Tibial nerve (tissue), 4 donors: ENCODE results near the gene USP17L15. TPM values are rescaled to one million over a fixed set of nuclear protein-coding genes. Genes with fewer than 3 reads are reported as not detected.
"Not testable (repeated sequence)": the region's sequence is repeated elsewhere in the genome, so short reads cannot be mapped to it uniquely, and the experiment has no call there.

ENCODE experiments used
- DNase-seq, 2 donors: peaks; one replicate each; pipeline ENCODE4 v3.0.0-alpha.2; 2019; ENCODE audit warnings: low spot score in 2 of 2
- H3K27ac ChIP-seq, 4 donors: fragments of 200-600 bp; sonication (generic) in 3 of 4; one replicate each; pipeline ENCODE4 v1.5.1; 2017 to 2019; ENCODE audit warnings: mild to moderate bottlenecking in 1 of 4
- H3K27me3 ChIP-seq, 2 donors: fragments of 200-600 bp; sonication (generic) in 1 of 2; one replicate each; pipeline versions ENCODE4 v1.5.1 to v1.6.0; 2017 to 2019
- H3K36me3 ChIP-seq, 3 donors: fragments of 200-600 bp; sonication (generic); one replicate each; pipeline ENCODE4 v1.5.1; 2018 to 2019
- H3K4me1 ChIP-seq, 4 donors: fragments of 200-600 bp; sonication (generic) in 3 of 4; one replicate each; pipeline ENCODE4 v1.5.1; 2017 to 2019
- H3K4me3 ChIP-seq, 4 donors: fragments of 200-600 bp; sonication (generic) in 3 of 4; one replicate each; pipeline ENCODE4 v1.5.1; 2017 to 2019; ENCODE audit warnings: mild to moderate bottlenecking in 1 of 4, moderate library complexity in 1 of 4
- H3K9me3 ChIP-seq, 4 donors: fragments of 200-600 bp; sonication (generic) in 3 of 4; one replicate each; pipeline ENCODE4 v1.5.1; 2017 to 2019
- WGBS, 2 donors: methylation state at CpG; one replicate each; pipeline ENCODE4 v1.1.5; 2018; 5-methylcytosine and 5-hydroxymethylcytosine counted together
- total RNA-seq, 4 donors: library from RNA; depleted of rRNA; stranded (reverse); fragments of >200 nt; gene quantifications; one replicate each; pipeline ENCODE4 v1.1.0, GENCODE V29; 2016

USP17L15 gene, protein sequence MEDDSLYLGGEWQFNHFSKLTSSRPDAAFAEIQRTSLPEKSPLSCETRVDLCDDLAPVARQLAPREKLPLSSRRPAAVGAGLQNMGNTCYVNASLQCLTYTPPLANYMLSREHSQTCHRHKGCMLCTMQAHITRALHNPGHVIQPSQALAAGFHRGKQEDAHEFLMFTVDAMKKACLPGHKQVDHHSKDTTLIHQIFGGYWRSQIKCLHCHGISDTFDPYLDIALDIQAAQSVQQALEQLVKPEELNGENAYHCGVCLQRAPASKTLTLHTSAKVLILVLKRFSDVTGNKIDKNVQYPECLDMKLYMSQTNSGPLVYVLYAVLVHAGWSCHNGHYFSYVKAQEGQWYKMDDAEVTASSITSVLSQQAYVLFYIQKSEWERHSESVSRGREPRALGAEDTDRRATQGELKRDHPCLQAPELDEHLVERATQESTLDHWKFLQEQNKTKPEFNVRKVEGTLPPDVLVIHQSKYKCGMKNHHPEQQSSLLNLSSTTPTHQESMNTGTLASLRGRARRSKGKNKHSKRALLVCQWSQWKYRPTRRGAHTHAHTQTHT
- not detected for total RNA-seq

DNA sequence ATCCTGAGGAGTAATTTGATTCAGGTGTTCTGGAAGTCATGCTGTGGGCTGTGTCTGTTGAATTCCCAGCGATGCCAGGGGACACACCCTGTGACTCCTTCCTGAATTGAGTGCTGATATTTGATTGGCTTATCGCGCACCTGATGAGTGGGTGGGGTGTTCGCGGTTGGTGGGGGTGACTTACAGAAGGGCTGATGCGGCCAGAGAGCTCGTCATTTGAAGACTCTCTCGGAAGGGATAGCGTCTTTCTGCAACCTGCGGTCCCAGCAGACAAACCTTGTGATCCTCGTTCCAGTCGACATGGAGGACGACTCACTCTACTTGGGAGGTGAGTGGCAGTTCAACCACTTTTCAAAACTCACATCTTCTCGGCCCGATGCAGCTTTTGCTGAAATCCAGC lies at the start of gene USP17L15:
USP17L15 (plus strand) TSS at position 301 of the 400 bp plus-strand sequence; CDS start at position 301, 0 bp downstream.
- not testable (repeated sequence) for H3K27ac ChIP-seq, DNase-seq, H3K4me1 ChIP-seq, H3K36me3 ChIP-seq, H3K27me3 ChIP-seq, H3K9me3 ChIP-seq, H3K4me3 ChIP-seq
- WGBS, 2 donors, result no CpG with 5 or more reads among the region's 15 CpGs

- H3K27ac ChIP-seq, H3K27me3 ChIP-seq, H3K36me3 ChIP-seq, DNase-seq, H3K4me1 ChIP-seq, H3K9me3 ChIP-seq, H3K4me3 ChIP-seq: not testable (repeated sequence)
- no CpG with 5 or more reads among the region's 13 CpGs for WGBS, 2 donors
Measured at GRCh38 chr4:9210357-9210756, 23.8 kb upstream of the USP17L15 start, which contains the start of gene USP17L10. Gene USP17L10, plus strand, starts transcription at chr4:9210657. Its CDS starts 0 bp downstream, at chr4:9210657.

DNA sequence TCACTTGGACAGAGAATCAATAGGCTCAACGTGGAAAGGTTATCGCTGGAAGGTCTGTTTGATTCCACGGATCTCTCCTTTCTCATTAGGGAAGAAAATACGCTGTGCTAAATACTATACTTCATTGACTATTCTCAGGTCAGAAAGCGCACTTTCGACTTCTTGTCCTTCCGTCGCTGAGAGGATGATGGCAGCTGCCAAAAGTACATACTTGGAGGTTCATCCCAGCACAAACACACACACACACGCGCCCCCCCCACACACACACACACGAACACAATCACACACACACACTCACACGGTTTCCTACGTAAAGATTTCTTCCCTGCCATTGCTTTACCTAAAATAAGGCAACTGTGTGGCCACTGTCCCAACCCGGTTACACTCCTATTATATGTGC lies 19.5 kb upstream of the USP17L15 start:
- H3K4me1 ChIP-seq, H3K9me3 ChIP-seq, H3K27me3 ChIP-seq, H3K4me3 ChIP-seq, H3K27ac ChIP-seq, H3K36me3 ChIP-seq, DNase-seq: not testable (repeated sequence)
- 78 to 80% methylated on average over 9 to 12 of the region's 14 CpGs for WGBS, 2 donors

DNA sequence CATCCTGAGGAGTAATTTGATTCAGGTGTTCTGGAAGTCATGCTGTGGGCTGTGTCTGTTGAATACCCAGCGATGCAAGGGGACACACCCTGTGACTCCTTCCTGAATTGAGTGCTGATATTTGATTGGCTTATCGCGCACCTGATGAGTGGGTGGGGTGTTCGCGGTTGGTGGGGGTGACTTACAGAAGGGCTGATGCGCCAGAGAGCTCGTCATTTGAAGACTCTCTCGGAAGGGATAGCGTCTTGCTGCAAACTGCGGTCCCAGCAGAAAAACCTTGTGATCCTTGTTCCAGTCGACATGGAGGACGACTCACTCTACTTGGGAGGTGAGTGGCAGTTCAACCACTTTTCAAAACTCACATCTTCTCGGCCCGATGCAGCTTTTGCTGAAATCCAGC lies 19.1 kb upstream of the USP17L15 start, which contains the start of gene USP17L11:
USP17L11 (plus strand) TSS at position 301 of the 400 bp plus-strand sequence; CDS start at position 301, 0 bp downstream.
- not testable (repeated sequence) for H3K36me3 ChIP-seq, H3K27ac ChIP-seq, H3K4me3 ChIP-seq, H3K9me3 ChIP-seq, DNase-seq, H3K4me1 ChIP-seq, H3K27me3 ChIP-seq
- WGBS, 2 donors, result no CpG with 5 or more reads among the region's 14 CpGs

GRCh38 chr4:9219852-9220251 lies 14.3 kb upstream of the USP17L15 start, which contains the start of gene USP17L12:
Gene USP17L12, plus strand, starts transcription at chr4:9220152. Its CDS starts 0 bp downstream, at chr4:9220152.
- H3K36me3 ChIP-seq, H3K27ac ChIP-seq, H3K27me3 ChIP-seq, H3K9me3 ChIP-seq, DNase-seq, H3K4me3 ChIP-seq, H3K4me1 ChIP-seq: not testable (repeated sequence)
- WGBS, 2 donors, result no CpG with 5 or more reads among the region's 13 CpGs

- not testable (repeated sequence) for H3K4me1 ChIP-seq, H3K9me3 ChIP-seq, H3K36me3 ChIP-seq, H3K4me3 ChIP-seq, DNase-seq, H3K27ac ChIP-seq, H3K27me3 ChIP-seq
- no CpG with 5 or more reads among the region's 14 CpGs for WGBS, 2 donors
Measured at GRCh38 chr4:9224596-9224995, 9.6 kb upstream of the USP17L15 start, which contains the start of gene USP17L13. Gene USP17L13, plus strand, starts transcription at chr4:9224896. Its CDS starts 0 bp downstream, at chr4:9224896.

DNA sequence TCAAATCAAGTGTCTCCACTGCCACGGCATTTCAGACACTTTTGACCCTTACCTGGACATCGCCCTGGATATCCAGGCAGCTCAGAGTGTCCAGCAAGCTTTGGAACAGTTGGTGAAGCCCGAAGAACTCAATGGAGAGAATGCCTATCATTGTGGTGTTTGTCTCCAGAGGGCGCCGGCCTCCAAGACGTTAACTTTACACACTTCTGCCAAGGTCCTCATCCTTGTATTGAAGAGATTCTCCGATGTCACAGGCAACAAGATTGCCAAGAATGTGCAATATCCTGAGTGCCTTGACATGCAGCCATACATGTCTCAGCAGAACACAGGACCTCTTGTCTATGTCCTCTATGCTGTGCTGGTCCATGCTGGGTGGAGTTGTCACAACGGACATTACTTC lies 3.9 kb upstream of the USP17L15 start:
- not testable (repeated sequence) for H3K9me3 ChIP-seq, H3K4me3 ChIP-seq, H3K4me1 ChIP-seq, H3K27ac ChIP-seq, H3K27me3 ChIP-seq, H3K36me3 ChIP-seq, DNase-seq
- 84% methylated on average over 5 of the region's 8 CpGs; no CpG with 5 or more reads in 1 of the 2 donors for WGBS, 2 donors

DNA sequence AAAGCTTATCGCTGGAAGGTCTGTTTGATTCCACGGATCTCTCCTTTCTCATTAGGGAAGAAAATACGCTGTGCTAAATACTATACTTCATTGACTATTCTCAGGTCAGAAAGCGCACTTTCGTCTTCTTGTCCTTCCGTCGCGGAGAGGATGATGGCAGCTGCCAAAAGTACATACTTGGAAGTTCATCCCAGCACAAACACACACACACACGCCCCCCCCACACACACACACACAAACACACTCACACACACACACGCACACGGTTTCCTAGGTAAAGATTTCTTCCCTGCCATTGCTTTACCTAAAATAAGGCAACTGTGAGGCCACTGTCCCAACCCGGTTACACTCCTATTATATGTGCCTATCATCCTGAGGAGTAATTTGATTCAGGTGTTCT lies 4.3 kb downstream of the USP17L15 start:
- H3K4me3 ChIP-seq, H3K9me3 ChIP-seq, H3K36me3 ChIP-seq, H3K27ac ChIP-seq, H3K4me1 ChIP-seq, H3K27me3 ChIP-seq: not testable (repeated sequence)
- no CpG with 5 or more reads among the region's 12 CpGs for WGBS, 2 donors
- peak; percentile 3 to 16 for DNase-seq

DNA sequence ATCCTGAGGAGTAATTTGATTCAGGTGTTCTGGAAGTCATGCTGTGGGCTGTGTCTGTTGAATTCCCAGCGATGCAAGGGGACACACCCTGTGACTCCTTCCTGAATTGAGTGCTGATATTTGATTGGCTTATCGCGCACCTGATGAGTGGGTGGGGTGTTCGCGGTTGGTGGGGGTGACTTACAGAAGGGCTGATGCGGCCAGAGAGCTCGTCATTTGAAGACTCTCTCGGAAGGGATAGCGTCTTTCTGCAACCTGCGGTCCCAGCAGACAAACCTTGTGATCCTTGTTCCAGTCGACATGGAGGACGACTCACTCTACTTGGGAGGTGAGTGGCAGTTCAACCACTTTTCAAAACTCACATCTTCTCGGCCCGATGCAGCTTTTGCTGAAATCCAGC lies 9.4 kb downstream of the USP17L15 start, which contains the start of gene USP17L17:
USP17L17 (plus strand) TSS at position 301 of the 400 bp plus-strand sequence; CDS start at position 301, 0 bp downstream.
- not testable (repeated sequence) for H3K4me1 ChIP-seq, DNase-seq, H3K9me3 ChIP-seq, H3K4me3 ChIP-seq, H3K27me3 ChIP-seq, H3K27ac ChIP-seq, H3K36me3 ChIP-seq
- WGBS, 2 donors, result 90 to 93% methylated on average over 10 to 13 of the region's 14 CpGs

DNA sequence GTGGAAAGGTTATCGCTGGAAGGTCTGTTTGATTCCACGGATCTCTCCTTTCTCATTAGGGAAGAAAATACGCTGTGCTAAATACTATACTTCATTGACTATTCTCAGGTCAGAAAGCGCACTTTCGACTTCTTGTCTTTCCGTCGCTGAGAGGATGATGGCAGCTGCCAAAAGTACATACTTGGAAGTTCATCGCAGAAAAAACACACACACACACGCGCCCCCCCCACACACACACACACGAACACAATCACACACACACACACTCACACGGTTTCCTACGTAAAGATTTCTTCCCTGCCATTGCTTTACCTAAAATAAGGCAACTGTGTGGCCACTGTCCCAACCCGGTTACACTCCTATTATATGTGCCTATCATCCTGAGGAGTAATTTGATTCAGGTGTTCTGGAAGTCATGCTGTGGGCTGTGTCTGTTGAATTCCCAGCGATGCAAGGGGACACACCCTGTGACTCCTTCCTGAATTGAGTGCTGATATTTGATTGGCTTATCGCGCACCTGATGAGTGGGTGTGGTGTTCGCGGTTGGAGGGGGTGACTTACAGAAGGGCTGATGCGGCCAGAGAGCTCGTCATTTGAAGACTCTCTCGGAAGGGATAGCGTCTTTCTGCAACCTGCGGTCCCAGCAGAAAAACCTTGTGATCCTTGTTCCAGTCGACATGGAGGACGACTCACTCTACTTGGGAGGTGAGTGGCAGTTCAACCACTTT lies 13.9 kb downstream of the USP17L15 start, which contains the start of gene USP17L18:
USP17L18 (plus strand) TSS at position 678 of the 728 bp plus-strand sequence; CDS start at position 678, 0 bp downstream.
- not testable (repeated sequence) for H3K4me3 ChIP-seq, H3K27ac ChIP-seq, H3K36me3 ChIP-seq, H3K4me1 ChIP-seq, H3K27me3 ChIP-seq, H3K9me3 ChIP-seq
- WGBS, 2 donors, result 90 to 92% methylated on average over 12 to 18 of the region's 26 CpGs
- DNase-seq, result peak; percentile 4 to 42

DNA sequence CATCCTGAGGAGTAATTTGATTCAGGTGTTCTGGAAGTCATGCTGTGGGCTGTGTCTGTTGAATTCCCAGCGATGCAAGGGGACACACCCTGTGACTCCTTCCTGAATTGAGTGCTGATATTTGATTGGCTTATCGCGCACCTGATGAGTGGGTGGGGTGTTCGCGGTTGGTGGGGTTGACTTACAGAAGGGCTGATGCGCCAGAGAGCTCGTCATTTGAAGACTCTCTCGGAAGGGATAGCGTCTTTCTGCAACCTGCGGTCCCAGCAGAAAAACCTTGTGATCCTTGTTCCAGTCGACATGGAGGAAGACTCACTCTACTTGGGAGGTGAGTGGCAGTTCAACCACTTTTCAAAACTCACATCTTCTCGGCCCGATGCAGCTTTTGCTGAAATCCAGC lies 18.9 kb downstream of the USP17L15 start, which contains the start of gene USP17L19:
USP17L19 (plus strand) TSS at position 301 of the 400 bp plus-strand sequence; CDS start at position 301, 0 bp downstream.
- not testable (repeated sequence) for H3K36me3 ChIP-seq, H3K9me3 ChIP-seq, H3K27me3 ChIP-seq, H3K4me3 ChIP-seq, H3K4me1 ChIP-seq, DNase-seq, H3K27ac ChIP-seq
- no CpG with 5 or more reads among the region's 13 CpGs for whole genome bisulfite sequencing, 2 donors

DNA sequence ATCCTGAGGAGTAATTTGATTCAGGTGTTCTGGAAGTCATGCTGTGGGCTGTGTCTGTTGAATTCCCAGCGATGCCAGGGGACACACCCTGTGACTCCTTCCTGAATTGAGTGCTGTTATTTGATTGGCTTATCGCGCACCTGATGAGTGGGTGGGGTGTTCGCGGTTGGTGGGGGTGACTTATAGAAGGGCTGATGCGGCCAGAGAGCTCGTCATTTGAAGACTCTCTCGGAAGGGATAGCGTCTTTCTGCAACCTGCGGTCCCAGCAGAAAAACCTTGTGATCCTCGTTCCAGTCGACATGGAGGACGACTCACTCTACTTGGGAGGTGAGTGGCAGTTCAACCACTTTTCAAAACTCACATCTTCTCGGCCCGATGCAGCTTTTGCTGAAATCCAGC lies 23.6 kb downstream of the USP17L15 start, which contains the start of gene USP17L20:
USP17L20 (plus strand) TSS at position 301 of the 400 bp plus-strand sequence; CDS start at position 301, 0 bp downstream.
- no CpG with 5 or more reads among the region's 15 CpGs for WGBS, 2 donors
- not testable (repeated sequence) for H3K4me3 ChIP-seq

GRCh38 chr4:9262572-9262971 lies 28.4 kb downstream of the USP17L15 start, which contains the start of gene USP17L21:
Gene USP17L21, plus strand, starts transcription at chr4:9262872. Its CDS starts 0 bp downstream, at chr4:9262872.
- not testable (repeated sequence) for H3K4me1 ChIP-seq, H3K4me3 ChIP-seq, DNase-seq, H3K27ac ChIP-seq, H3K9me3 ChIP-seq, H3K27me3 ChIP-seq, H3K36me3 ChIP-seq
- WGBS, 2 donors, result no CpG with 5 or more reads among the region's 13 CpGs

More for the DNA sequence above, 23.6 kb downstream of the USP17L15 start, which contains the start of gene USP17L20:
- H3K27me3 ChIP-seq, H3K4me1 ChIP-seq, H3K9me3 ChIP-seq, H3K27ac ChIP-seq, H3K36me3 ChIP-seq, DNase-seq: not testable (repeated sequence)
